ENCODE results near the gene API5.

The API5 gene

DNA sequence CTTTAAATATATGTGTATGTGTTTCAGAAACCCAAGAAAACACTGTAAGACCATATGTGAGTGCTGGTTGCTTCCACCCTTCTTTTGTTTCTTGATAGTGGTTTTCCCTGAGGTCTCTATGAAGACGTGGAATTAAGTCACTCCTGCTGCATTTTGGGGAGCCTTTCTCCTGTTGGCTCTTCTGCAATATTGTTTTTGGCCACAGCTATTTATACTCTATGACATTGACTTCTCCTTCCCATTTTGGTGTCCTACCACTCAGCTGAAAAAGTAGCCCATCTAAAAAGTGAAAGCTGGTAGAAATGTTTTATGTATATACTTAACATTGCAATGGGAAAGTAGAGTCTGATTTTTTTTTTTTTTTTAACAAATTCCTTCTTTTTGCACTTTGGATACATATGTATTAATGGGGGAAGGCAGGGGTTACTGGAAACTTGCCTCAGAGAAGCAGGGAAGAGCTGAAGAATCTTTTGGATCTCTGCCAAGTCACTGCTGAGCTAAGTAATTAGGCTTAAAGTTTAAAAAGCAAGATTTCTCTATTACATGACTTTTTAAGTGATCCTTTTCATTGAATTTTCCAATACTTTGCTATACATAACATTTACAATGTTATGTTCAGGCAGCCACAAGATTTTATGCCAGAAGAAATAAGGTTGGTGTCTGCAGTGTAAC is 48.7 kb downstream of the API5 start:
- DNase-seq, result no peak

DNA sequence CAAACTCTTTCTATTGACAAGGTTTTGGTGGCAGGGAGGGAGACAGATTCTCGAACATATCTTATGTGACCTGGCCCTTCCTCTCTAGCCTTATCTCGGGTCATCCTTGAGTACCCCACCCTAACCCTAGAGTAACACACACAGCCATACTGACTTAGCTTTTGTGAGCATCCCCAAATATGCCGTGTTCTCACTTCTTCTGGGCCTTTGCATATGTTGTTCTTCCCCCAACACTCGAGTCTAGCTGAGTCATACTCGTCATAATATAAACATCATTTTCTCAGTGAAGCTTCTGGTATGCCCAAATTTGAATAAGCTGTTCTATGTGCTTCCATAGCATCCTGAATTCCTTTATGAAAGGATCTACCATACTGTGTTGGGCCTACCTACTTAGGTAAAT is 54.9 kb downstream of the API5 start:
- no peak for DNase-seq

DNA sequence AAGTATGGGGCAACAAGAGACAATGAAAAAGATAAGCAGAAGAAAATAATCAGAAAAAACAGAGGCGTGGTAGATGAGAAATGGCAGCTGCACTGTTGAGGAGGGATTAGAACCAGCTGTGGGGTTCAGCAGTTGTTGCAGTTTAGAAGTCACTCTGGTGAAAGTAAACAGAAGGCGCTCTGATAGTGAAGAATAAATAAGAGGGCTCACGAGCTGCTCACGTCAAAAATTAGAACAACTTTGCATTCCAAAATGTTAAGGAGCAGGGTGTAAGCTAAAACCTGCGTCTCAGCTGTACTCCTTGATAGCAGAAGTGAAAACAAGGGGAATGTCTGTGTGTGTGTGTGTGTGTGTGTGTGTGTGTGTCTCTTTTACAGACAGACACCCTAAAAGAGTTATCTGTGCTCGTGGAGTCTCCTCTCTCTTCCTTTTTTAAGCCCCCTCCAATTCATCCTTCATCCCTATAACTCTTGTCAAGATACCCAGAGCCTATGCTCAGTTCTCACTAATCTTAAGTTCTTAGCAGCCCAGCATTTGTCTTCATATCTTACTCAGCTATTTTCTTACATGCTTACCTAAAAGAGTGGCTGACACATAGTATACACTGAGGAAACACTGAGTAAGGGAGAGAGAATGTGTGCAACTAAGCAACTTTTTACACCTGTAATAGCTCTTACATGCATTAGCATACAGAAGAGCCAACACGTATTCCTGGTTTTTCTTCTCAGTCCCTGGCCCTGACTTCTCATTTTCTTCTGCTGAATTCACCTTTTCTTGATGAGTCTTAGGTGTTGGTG is 55.8 kb downstream of the API5 start:
- DNase-seq, result no peak

GRCh38 chr11:43376065-43376464 is 64.3 kb downstream of the API5 start:
- DNase-seq, result no peak

DNA sequence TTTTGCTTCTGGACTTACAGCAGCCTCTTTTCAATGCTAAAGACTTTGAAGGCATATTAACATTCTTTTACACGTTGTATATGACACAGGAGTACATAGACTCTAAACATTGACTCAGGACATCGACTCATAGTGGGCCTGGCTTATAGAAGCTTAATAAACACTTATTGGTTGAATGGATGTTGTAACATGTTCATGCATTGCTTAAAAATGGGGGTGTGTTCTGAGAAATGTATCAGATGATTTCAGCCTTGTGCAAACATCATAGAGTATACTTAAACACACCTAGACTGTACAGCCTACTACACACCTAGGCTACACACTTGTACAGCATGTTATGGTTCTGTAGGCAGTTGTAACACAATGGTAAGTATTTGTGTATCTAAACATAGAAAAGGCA is 64.8 kb downstream of the API5 start:
- DNase-seq, result no peak

- no peak for DNase-seq
Observed at GRCh38 chr11:43377389-43377788, 65.6 kb downstream of the API5 start.

GRCh38 chr11:43378897-43379296 is 67.1 kb downstream of the API5 start:
- DNase-seq, result no peak

DNA sequence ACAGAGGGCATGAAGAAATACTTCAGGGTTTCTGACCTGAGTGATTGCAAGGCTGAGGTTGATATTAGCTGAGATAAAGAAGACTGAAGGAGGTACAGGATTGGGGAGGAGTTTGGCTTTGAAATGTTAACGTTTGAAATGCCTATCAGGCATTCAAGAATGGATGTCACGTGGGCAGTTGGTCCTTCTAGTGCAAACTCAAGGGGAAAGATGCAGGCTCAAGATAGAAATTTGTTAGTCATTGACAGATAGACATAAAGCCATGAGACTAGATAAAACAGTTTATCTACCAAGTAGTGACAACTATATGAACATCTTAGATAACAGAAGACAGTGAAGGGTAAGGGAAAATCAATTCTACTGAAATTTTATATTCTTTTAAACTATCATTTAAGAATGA is 70.0 kb downstream of the API5 start:
- no peak for DNase-seq

GRCh38 chr11:43382614-43383013 is 70.8 kb downstream of the API5 start:
- DNase-seq, result no peak

DNA sequence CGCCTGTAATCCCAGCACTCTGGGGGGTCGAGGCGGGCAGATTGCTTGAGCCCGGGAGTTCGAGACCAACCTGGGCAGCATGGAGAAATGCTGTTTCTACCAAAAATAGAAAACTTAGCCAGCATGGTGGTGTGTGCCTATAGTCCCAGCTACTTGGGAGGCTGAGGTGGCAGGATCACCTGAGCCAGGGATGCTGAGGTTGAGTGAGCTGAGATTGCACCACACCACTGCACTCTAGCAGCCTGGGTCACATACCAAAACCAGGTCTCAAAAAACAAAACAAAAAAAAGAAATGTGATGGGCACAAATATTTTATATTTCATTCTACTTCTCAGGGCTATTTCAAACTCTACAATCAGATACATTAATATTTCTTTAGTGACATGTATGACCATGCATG is 72.6 kb downstream of the API5 start:
- DNase-seq, result no peak

- no peak for DNase-seq
Observed at GRCh38 chr11:43392713-43393112, 80.9 kb downstream of the API5 start.

GRCh38 chr11:43393765-43394355 is 82.1 kb downstream of the API5 start:
- DNase-seq, result no peak

Measured in NCI-H1436 (cell line).